Stimulated activated naive CD4-positive, alpha-beta T cell treated with Interleukin-2 at 50 U/mL for 16 hours (primary cell): Measurements from ENCODE around the gene HLCS.

Source experiments
- DNase-seq: peaks from one replicate; lab custom pipeline; 2025; lab: John Stamatoyannopoulos, UW

HLCS gene

GRCh38 chr21:36743446-36743845 is 223.0 kb downstream of the HLCS start:
- DNase-seq: no peak

GRCh38 chr21:36743008-36743407 is 223.5 kb downstream of the HLCS start:
- no peak for DNase-seq

- no peak for DNase-seq
These were observed 225.0 kb downstream of the HLCS start for GRCh38 chr21:36741506-36741905.

GRCh38 chr21:36738489-36739126 is 227.9 kb downstream of the HLCS start:
- no peak for DNase-seq

- no peak for DNase-seq
These were observed 230.6 kb downstream of the HLCS start for GRCh38 chr21:36735724-36736320.

DNA sequence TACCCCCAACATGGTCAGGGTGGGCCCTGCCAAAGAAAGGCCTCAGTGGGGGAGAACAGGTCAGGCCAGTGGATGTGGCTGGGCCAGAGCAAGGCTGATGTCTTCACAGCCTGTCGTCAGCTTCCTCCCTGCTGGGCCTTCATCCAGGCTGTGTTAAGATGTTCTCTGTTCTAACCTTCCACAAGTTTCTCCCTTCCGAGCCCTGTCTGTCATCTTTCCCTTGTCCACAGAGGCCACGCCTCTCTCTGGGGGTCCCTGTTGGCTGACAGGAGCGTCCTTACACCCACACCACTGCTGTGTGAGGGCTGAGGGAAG is 231.3 kb downstream of the HLCS start:
- no peak for DNase-seq

- no peak for DNase-seq
These were observed 231.9 kb downstream of the HLCS start for GRCh38 chr21:36734367-36735200.

DNA sequence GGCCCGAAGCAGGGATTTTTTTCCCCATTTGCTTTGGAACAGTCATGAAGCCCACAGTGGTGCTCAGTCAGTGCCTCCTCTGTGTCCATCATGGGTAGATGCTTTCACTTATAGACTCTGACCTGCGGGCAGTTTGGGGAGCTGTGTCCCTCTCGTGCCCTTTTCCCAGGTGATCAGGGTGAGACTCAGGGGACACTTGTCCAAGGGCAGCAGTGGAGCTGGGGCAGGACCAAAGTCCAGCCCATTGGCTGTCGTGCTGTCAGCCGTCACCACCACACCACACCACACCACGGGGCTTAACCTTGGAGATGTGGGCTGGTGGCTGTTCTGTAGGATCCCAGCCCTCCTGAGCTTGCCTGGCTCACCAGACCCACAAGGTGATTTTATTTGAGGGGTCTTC is 232.6 kb downstream of the HLCS start:
- no peak for DNase-seq

DNA sequence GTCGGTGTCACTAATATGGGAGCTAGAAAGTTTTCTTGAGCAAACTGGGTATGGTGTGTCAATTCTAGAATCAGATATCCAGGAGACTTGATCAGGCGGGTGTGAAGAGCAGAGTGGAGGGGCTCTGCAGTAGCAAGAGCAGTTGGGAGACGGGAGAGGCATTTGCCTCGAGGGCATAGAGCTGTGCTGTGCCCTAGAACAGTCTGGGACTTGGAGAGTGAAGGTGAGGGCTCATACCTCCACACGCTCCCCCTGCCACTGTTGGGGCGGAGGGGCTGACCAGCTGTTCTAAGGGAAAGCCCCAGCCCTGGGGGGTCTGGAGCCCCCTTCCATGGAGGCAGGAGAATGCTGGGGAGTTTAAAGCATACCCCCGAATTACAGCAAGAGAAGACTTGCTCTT is 233.7 kb downstream of the HLCS start:
- DNase-seq: no peak

DNA sequence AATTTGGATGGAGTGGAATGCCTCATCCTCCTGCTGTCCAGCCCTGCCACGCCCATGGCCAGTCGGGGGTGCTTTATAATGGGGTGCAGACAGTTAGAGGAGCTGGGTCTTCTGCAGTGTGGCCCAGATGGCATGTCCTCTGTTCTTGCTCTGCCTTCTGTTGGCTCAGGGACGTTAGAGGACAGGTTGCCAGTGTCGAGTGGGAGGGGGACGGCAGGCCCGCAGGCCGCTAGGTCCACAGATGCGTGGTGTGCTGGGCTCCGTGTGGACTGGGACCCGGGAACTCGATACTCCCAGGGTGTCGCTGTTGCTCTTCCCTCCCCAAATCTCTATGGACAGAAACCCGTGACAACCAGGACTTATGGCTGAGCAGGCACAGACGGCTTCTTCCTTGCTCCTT is 234.3 kb downstream of the HLCS start:
- DNase-seq: no peak

GRCh38 chr21:36730291-36731281 is 235.9 kb downstream of the HLCS start:
- DNase-seq: no peak

- no peak for DNase-seq
These were observed 237.0 kb downstream of the HLCS start for GRCh38 chr21:36729310-36729970.

GRCh38 chr21:36728371-36729111 is 237.9 kb downstream of the HLCS start:
- DNase-seq: no peak

DNA sequence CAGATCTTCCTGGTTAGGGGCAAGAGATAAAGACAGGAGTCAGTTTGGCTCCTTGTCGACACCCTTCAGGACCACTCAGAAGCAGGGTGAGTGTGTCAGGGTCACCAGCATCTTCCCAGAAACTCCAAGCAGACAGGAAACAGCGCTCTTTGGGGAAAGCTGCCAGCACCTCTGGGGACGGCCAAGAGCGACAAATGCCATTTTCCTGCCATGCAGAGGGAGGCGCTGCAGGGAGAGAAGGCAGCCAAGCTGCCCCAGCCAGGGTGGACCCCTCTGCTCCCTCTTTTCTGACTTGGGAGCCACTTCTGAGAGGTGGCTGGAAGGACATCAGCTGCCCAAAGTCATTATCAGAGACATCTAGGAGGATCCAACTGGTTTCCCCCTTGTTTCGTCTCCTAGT is 238.6 kb downstream of the HLCS start:
- DNase-seq: no peak

DNA sequence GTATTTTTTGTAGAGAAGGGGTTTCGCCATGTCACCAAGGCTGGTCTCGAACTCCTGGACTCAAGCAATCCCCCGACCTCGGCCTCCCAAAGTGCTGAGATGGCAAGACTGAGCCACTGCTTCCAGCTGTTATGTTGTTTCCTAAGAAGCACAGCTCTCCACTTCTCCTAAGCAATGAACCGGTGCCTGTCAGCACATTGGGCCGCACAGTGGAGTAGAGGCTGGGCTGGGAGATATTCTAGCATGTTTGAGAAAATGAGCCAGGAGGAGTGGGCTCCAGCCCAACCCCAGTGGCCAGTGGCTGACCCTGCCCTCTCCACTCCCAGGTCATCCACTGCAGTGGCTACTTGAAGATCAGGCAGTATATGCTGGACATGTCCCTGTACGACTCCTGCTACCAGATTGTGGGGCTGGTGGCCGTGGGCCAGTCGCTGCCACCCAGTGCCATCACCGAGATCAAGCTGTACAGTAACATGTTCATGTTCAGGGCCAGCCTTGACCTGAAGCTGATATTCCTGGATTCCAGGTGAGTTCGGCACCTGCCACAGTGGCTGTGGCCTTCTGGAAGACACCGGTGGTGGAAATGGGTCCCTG is 240.6 kb downstream of the HLCS start:
- DNase-seq: no peak

DNA sequence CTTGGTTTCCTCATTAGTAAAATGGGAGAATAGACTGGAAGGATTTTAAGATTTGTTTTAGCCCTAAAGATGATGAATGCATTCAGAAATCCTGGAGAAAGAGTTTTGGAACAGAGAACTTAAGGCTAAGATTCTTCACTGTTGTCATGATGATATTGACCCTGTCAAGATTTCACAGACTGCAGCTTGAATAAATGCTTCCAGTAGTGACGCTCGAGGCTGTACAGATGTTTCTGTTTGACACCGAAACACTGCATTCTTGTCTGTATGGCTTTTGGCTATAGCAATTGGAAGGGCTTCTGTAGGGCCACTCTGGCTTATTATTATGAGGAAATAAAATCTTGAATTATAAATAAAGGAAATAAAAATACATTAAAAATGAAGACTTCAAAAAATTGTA is 241.8 kb downstream of the HLCS start:
- DNase-seq: no peak

DNA sequence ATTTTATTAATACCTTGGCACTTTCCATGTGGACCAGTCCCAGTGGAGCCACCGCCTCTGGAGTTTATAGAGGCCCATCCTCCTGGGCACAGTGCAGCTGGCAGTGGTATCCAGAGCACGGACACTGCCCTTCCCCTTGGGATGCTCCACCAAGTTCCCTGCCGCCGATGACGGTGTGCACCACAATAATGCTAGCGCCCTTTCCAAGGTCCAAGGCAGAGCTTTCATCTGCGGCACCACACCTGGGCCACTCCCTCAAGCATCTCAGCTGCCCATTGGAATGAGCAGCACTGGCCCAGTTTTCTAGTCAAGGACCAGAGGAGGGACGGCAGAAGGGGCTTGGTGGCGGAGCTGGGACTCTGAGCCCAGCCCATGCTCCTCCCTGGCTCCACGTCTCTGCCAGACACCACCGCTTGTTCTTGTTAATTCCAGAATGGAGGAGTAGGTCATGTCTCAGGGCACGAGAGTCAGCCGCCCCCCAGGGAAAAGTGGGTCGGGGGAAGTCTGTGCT is 243.0 kb downstream of the HLCS start:
- DNase-seq: no peak

- no peak for DNase-seq
These were observed 243.8 kb downstream of the HLCS start for GRCh38 chr21:36722370-36723368.

DNA sequence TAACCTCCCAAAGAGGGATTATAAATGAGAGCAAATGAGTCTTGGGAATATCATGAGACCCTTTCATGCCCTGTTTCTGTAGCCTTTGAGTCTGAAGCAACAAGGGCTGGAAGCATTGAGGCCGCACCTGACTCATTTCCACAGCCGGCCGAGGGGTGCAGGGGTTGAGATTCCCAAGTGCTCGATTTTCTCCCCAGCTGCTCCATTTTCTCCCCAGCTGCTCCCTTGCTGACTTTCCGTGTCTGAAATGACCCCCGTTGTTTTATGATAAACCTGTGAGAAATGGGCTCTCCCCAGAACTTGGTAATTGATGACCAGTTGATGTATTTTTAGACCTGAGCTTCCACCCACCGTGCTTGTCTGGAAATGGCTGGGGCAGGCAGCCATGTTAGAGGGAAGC is 244.7 kb downstream of the HLCS start:
- DNase-seq: no peak
